Renal cortical epithelial cell (primary cell): ENCODE data around the gene DONSON. TPM values are rescaled to one million over a fixed set of nuclear protein-coding genes. Genes with fewer than 3 reads are reported as not detected.
"Not testable (repeated sequence)": the region's sequence is repeated elsewhere in the genome, so short reads cannot be mapped to it uniquely, and the experiment has no call there.

Source experiments
- DNase-seq: peaks from one replicate; pipeline ENCODE4 v3.0.0-alpha.2; 2011; ENCODE audit warnings: low read depth
- total RNA-seq: library from RNA; depleted of rRNA; stranded (reverse); fragments of >200 nt; gene quantifications from 2 replicates; pipeline ENCODE4 v1.2.3, GENCODE V29; 2014

DONSON gene
- 13.0 and 13.7 TPM in 2 replicates for total RNA-seq

- peak; percentile 46 for DNase-seq
Measured at GRCh38 chr21:33588485-33589335, at the start of gene DONSON. TSS of gene DONSON (minus strand) at chr21:33588684. CDS start at chr21:33588641, 43 bp downstream.

- no peak for DNase-seq
Measured at GRCh38 chr21:33634254-33634653, 45.8 kb upstream of the DONSON start.

- DNase-seq = not testable (repeated sequence)
Measured at GRCh38 chr21:33626151-33626550, 37.7 kb upstream of the DONSON start.

GRCh38 chr21:33622253-33622652, 33.8 kb upstream of the DONSON start:
- no peak for DNase-seq

- DNase-seq = no peak
Measured at GRCh38 chr21:33619726-33620125, 31.2 kb upstream of the DONSON start.

GRCh38 chr21:33618407-33618806, 29.9 kb upstream of the DONSON start:
- no peak for DNase-seq

GRCh38 chr21:33617565-33617964, 29.1 kb upstream of the DONSON start:
- not testable (repeated sequence) for DNase-seq

DNA sequence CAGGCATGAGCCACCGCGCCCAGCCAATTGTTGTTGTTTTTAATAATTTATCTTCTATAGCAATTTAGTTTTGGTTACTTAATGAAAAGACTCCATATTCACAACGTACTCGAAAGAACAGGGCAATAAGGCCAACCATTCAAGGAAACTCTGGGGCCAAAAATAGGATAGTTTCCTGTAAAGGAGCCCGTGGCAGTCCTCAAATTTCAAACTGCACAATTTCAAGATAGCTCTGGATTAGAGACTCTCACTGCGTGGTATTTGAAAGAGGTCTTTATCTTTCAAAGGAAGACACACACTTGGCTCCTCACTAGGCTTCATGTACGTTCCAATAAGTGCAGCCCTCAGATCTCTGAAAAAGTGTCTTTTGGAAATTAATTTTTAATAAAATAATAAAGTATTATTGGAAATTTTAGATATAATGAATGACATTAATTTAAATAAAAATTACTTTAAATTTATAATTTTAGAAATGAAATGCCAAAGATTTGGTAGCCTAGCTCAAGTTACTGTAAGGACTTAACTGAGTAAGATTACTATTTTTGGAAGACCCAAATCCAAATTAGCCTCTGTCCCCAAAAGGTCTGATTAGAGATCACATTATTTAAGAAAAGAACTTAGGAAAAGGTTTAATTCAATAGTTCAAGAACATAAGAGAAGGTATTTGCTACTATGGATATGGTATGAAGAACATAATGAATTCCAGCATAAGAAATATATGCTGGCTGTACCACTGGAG, 22.7 kb upstream of the DONSON start:
- DNase-seq = no peak

DNA sequence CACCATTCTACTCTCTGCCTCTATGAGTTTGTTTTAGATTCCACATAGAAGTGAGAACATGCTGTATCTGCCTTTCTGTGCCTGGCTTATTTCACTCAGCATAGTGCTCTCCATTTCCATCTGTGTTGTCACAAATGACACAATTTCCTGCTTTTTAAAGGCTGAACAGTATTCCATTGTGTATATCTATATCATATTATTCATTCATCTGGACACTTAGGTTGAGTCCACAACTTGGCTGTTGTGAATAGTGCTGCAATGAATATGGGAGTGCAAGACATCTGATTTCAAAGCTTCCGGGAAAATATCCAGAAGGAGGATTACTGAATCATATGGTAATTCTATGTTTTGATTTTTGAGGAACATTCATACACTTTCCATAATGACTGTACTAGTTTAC, 20.1 kb upstream of the DONSON start:
- no peak for DNase-seq

- DNase-seq = no peak
Measured at GRCh38 chr21:33598051-33598450, 9.6 kb upstream of the DONSON start.

DNA sequence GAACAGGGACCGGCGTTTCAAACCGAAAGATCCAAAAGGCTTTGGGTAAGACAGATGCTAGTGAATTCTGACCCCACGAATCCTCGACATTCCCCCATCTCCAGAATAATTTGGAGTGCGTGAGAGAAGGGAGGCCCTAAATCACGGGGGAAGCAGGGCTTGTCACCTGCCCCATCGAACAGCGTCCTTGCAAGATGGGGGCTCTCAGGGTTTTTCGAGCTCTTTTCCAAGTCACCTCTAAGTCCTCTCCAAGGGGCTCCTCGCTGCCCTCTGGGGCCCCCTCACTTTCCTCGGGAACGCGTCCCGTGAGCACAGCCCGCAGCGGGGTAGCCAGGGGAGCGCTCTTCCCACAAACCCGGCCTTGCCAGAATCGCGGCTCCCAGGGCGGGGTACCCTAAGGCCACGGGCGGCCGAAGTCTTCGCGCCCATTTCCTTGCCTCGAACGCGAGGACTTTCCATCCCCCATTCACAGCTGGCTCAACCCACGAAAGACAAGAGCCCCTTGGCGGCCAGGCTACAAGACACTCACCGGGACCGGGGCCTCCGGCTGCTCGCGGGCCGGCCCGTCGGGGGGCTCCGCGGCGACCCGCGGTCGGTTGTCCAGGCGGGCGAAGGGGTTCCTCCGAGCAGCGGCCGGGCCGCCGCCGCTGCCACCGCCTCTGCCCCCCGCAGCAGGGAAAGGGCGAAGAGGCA, 546 bp downstream of the DONSON start:
- no peak for DNase-seq

GRCh38 chr21:33586927-33587326, 1.6 kb downstream of the DONSON start:
- no peak for DNase-seq

DNA sequence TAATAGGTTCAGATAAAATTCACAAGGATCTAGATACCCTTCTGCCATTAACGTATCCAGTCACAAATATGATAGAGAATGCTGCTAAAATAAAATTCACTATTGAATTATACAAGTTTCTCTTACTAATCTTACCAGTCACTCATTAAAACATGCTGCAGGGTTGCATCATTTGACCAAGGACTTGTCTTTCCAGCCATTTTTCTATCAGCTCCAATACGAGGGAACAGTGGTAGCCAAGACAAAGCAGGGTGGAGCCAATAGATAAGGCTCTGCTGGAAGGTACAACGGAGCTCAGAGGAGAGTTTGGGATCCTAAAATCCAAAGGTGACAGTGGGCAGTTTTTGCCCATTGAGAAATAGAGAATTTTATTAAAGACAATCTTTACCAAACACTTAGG, 4.0 kb downstream of the DONSON start:
- DNase-seq = no peak

GRCh38 chr21:33578959-33579542, 9.4 kb downstream of the DONSON start:
- peak; percentile 91 for DNase-seq

DNA sequence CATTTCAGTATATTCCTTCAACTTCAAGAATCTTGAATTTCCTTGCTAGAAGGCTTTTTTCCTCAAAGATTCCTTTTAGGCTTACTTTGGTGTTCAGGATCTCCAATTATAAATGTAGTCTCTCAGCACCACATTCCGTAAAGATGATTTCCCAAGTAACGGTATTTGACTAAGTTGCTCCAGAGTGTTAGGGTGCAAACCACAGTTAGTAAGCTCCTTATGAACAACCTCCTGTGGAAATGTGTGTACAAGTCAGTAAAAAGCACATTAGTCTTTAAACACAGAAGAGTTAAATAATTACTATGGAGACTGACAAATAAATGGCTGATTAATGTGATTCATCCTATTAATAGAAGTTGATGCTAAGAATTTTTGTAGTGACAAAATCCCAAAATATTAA, 10.3 kb downstream of the DONSON start:
- DNase-seq = peak; percentile 46

DNA sequence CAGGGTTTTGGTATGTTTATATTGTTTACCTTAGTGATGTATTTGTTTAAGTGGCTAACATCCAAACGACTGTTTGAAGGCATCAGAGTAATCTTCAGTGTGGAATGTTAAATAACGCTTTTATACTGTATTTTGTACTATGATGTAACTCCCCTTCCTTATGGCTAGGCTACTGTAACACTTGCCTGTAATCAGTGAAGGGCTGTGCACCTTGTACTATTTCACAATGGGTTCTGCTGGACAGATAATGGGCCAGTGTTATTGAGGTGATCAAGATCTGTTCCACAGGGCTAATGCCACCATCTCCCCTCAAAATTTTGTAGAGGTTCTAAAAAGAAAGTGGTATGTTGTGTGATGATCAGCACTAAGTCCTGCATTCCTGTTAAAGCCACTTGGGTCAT, 11.7 kb downstream of the DONSON start:
- DNase-seq = not testable (repeated sequence)

DNA sequence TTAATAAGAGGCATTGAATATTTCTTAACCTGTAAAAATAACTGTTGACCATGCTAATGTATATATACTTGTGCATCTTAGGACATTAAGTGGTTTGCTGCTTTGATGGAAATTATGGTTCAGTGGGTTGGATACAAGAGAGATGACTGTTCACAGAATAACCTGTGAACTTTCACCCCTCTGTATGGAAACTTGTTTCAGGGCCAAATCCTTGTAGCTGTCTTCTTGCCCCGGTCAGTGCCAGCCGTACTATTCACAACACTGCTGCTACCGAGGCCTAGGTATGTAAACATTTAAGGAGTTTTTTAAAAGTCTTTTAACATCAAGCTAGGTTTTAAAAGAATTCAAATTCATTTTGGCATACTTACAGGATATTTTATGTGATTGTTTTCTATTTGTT, 16.1 kb downstream of the DONSON start:
- DNase-seq = no peak

DNA sequence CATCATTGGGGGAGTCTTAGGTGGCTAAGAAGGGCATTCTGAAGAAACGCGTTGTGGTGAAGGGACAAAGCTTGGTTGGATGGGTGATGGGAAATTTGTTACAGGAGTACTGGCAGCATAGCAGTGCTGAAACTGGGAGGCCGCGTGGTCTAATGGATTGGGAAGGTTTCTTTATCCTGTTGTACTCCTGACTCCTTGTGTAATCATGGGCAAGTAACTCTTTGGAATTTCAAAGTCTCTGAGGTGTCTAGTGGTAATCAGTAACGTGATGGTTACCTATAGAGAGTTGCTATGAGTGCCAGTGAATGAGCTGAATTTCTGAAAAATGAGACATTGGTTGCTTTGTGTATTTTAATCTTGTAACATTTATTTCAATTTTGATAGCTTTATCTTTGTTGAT, 18.5 kb downstream of the DONSON start:
- peak; percentile 39 for DNase-seq

DNA sequence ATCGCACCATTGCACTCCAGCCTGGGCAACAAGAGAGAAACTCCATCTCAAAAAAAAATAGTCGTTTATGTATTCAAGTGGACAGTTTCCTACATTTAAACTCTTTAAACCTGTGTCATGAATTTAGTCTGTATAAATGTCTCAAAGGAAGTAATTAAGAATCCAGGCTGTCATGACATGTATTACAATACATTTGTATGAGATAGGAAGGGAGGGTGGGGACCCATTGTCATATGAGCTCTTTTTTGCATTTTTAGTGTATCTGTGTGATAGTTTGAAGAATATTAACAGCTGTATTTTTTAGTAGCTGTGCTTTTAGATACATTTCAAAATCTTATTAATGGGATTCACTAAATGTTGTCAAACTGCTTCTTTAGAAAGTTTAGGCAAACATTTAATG, 20.0 kb downstream of the DONSON start:
- DNase-seq = no peak

DNA sequence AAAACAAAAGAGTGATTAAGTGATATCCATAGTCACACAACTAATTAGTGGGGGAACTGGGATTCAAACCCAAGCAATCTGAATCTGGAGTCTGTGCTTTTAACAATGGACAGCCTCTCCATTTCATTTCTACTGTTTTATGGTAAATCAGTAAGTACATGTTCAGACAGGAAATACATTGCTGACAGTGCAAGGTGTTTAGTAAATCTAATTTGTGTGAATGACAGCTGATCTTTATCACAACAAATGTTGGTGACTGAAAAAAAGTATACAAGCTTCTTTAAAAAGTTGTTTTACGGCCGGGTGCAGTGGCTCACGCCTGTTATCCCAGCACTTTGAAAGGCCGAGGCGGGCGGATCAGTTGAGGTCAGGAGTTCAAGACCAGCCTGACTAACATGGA, 20.6 kb downstream of the DONSON start:
- DNase-seq = no peak

DNA sequence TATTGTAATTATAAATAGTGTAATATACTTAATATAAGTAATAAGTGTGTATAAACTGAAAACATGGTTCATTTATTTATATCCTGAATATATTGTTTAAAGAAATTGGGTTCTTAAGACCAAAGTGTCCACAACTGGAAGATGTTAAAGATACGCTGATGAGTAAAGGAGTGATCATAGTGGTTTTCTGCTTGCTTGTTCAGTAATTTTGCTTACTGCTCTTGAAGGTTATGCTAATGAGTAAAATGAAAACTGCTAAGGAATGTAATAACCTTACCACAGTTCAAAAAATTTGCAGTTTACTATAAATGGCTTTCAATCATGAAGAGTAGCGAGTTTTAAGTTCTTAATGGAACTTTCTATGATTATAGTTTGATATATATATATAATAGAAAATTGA, 22.0 kb downstream of the DONSON start:
- DNase-seq = no peak

GRCh38 chr21:33562389-33562788, 26.1 kb downstream of the DONSON start:
- no peak for DNase-seq
